H1 (cell line): ENCODE measurements around the gene PLBD1.

Experiments used
- GABPA ChIP-seq: IDR thresholded peaks from 2 replicates; pipeline ENCODE4 v1.6.1; 2011; ENCODE audit warnings: mild to moderate bottlenecking, low read length, moderate library complexity, borderline replicate concordance; ENCODE audit not compliant: insufficient read depth
- JUN ChIP-seq: IDR thresholded peaks from 2 replicates; pipeline ENCODE4 v1.6.1; 2011; ENCODE audit warnings: low read depth, mild to moderate bottlenecking, improper control_type of control experiment, low read length
- ZNF274 ChIP-seq: IDR thresholded peaks from 2 replicates; pipeline ENCODE4 v1.7.0; 2012; ENCODE audit warnings: low read length, borderline replicate concordance; ENCODE audit errors: extremely low read depth
- TF ChIP-seq, protein P1 (sequence below), 3 experiments: IDR thresholded peaks; 1 replicate in 2 of 3; 2 replicates in 1 of 3; pipeline versions ENCODE4 v1.5.1 to v1.6.1; 2011; ENCODE audit warnings: low read length in 3 of 3, mild to moderate bottlenecking in 3 of 3, inconsistent platforms in 2 of 3, low read depth in 1 of 3, moderate library complexity in 1 of 3; ENCODE audit not compliant: insufficient read depth in 1 of 3; ENCODE audit errors: control extremely low read depth in 1 of 3
- TF ChIP-seq, protein P2 (sequence below): IDR thresholded peaks from 2 replicates; pipeline ENCODE4 v1.6.1; 2011; ENCODE audit warnings: low read length, improper control_type of control experiment

DNA sequence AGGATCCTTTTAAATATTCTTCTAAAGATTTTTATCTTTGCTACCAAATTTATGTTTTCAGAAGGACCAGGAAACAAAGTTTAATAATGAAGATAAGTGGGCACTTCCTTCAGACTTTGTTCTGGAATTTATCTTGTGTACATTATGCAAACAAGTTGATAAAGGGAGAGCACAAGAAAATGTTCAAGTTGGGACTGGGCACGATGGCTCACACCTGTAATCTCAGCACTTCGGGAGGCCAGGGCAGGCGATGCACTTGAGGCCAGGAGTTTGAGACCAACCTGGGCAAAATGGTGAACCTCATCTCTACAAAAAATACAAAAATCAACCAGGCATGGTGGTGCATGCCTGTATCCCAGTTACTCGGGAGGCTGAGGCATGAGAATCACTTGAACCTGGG, 4.6 kb downstream of the PLBD1 start:
- TF ChIP-seq, protein P1, sequence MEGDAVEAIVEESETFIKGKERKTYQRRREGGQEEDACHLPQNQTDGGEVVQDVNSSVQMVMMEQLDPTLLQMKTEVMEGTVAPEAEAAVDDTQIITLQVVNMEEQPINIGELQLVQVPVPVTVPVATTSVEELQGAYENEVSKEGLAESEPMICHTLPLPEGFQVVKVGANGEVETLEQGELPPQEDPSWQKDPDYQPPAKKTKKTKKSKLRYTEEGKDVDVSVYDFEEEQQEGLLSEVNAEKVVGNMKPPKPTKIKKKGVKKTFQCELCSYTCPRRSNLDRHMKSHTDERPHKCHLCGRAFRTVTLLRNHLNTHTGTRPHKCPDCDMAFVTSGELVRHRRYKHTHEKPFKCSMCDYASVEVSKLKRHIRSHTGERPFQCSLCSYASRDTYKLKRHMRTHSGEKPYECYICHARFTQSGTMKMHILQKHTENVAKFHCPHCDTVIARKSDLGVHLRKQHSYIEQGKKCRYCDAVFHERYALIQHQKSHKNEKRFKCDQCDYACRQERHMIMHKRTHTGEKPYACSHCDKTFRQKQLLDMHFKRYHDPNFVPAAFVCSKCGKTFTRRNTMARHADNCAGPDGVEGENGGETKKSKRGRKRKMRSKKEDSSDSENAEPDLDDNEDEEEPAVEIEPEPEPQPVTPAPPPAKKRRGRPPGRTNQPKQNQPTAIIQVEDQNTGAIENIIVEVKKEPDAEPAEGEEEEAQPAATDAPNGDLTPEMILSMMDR (IDR thresholded peaks at IDR 0.05; ENCODE audit: control extremely low read depth in 1 of 3, insufficient read depth in 1 of 3, low read depth in 1 of 3, low read length in 3 of 3), result no peak
- TF ChIP-seq JUN (no peak), GABPA (no peak), ZNF274 (no peak)
- TF ChIP-seq, protein P2, sequence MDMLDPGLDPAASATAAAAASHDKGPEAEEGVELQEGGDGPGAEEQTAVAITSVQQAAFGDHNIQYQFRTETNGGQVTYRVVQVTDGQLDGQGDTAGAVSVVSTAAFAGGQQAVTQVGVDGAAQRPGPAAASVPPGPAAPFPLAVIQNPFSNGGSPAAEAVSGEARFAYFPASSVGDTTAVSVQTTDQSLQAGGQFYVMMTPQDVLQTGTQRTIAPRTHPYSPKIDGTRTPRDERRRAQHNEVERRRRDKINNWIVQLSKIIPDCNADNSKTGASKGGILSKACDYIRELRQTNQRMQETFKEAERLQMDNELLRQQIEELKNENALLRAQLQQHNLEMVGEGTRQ, result no peak
